ENCODE data around the gene LYZ. TPM values are rescaled to one million over a fixed set of nuclear protein-coding genes. Genes with fewer than 3 reads are reported as not detected.

The LYZ gene
- total and polyA plus RNA-seq, 2 experiments from 2014 or later, result not detected

DNA sequence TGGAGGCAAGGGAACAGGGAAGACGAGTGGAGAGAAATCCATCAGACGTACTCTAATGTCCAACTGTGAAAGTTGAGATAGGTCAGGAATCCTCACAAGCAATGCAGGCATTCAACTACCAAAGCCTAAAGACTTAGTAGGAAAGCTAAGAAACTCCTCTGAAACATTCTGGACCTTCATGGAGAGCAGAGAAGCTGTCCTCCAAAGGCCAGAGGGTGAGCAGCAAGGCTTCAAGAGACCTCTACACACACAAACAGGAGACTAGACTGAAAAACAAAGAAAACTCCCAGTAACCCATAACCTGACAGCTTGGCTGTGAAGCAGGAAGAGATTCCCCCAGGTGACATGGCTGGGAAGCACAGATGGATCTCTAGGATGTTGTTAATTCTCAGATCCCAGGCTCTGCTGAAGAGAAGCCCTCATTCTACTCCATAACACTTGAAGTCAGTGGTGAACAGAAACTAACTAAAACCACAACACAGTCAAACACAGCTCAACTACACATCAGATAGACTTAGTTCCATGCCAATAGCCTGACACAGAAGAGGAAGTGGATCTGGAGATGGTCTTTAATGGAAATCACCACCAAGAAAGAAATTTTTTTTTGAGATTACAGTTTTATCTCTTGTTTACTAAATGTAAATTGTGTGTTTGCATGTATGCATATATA, 23.2 kb upstream of the LYZ start:
- Histone ChIP-seq H3K4me2 (ENCODE audit: unreplicated experiment) (no peak overlapping the region), H4K20me1 (ENCODE audit: insufficient read depth) (no peaks in the 10 kb centered on the region), H3K27ac (no peak overlapping the region), H2AFZ (no peak overlapping the region), H3K9me3 (ENCODE audit: low read depth) (no peaks in the 10 kb centered on the region), H3K9ac (no peak overlapping the region), H3K9me2 (ENCODE audit: insufficient read depth) (no peaks in the 10 kb centered on the region), H3F3A (ENCODE audit: insufficient read depth) (no peaks in the 10 kb centered on the region), H3K4me3 (no peak overlapping the region), H3K79me2 (ENCODE audit: insufficient read depth) (no peaks in the 10 kb centered on the region), H3K36me3 (ENCODE audit: low read depth) (no peaks in the 10 kb centered on the region), H3K27me3 (replicated peaks; ENCODE audit: insufficient read depth) (peaks cover 41% of the 10 kb centered on the region), H3K4me1 (ENCODE audit: insufficient read depth) (no peaks in the 10 kb centered on the region)
- TF ChIP-seq EZH2 (IDR thresholded peaks at IDR 0.05; ENCODE audit: insufficient read depth, poor library complexity, severe bottlenecking), result no peak
- no peak for TF ChIP-seq EZH2phosphoT487 (IDR thresholded peaks at IDR 0.05; ENCODE audit: insufficient read depth, low read depth)
- in situ Hi-C loops (cut with MboI), result no loop called here
- DNase-seq, result no peak
- 6 to 10% methylated on average over 2 of the region's 2 CpGs for WGBS, 2 experiments (ENCODE audit: low coverage in 1 of 2, low lambda C conversion rate in 2 of 2, missing lambda C conversion rate in 2 of 2)

- H3K9me3 ChIP-seq (ENCODE audit: low read depth), result no peaks in the 10 kb centered on the region
- in situ Hi-C loops (cut with MboI), result no loop called here
- H3K4me3 ChIP-seq, result no peak overlapping the region
- no peaks in the 10 kb centered on the region for H3K79me2 ChIP-seq (ENCODE audit: insufficient read depth)
- WGBS, 2 experiments (ENCODE audit: low coverage in 1 of 2, low lambda C conversion rate in 2 of 2, missing lambda C conversion rate in 2 of 2), result 32 to 40% methylated on average over 3 of the region's 3 CpGs
- no peaks in the 10 kb centered on the region for H3F3A ChIP-seq (ENCODE audit: insufficient read depth)
- H3K4me1 ChIP-seq (ENCODE audit: insufficient read depth), result no peaks in the 10 kb centered on the region
- no peak for DNase-seq
- peaks cover 57% of the 10 kb centered on the region for H3K27me3 ChIP-seq (replicated peaks; ENCODE audit: insufficient read depth)
- H4K20me1 ChIP-seq (ENCODE audit: insufficient read depth), result no peaks in the 10 kb centered on the region
- H3K9ac ChIP-seq, result no peak overlapping the region
- no peaks in the 10 kb centered on the region for H3K36me3 ChIP-seq (ENCODE audit: low read depth)
- no peaks in the 10 kb centered on the region for H3K9me2 ChIP-seq (ENCODE audit: insufficient read depth)
- H2AFZ ChIP-seq, result no peak overlapping the region
- TF ChIP-seq EZH2phosphoT487 (IDR thresholded peaks at IDR 0.05; ENCODE audit: insufficient read depth, low read depth), result no peak
- TF ChIP-seq EZH2 (IDR thresholded peaks at IDR 0.05; ENCODE audit: insufficient read depth, poor library complexity, severe bottlenecking), result no peak
- no peak overlapping the region for H3K4me2 ChIP-seq (ENCODE audit: unreplicated experiment)
- H3K27ac ChIP-seq, result no peak overlapping the region
These were observed 19.8 kb upstream of the LYZ start for GRCh38 chr12:69328426-69328825.

DNA sequence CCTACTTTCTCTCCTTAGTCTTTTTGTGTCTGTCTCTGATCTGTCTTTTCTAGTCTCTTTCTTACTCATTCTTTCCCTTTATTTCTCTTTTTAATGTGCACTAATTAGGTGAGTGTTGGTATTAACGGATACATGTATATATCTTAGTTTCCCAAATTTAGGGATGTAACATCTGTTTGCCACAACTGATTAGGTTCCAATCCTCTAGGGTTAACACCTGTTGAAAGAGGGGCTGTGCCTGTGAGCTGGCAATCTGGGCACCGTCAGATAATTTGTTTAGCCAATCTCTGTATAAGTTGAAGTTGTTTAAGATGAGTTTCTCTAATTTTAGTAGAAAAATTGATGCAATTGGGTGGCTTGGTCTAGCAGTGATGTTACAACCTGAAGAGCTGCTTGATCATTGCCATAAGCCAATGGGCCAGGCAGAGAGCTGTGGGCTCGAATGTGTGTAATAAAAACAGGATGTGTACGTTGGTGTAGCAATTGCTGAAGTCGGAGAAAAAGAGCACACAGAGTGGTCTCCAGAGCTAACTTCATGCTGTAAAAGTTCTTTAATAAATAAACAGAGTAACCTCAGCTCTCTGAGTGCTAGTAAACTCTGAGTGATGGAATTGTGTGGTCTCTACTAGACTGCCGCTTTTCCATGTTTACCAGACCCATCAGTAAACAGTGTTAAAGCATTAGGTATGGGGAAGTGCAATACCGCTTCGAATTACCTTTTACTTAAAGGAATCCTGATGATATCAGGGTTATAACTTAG, 18.3 kb upstream of the LYZ start:
- Histone ChIP-seq H3K4me1 (ENCODE audit: insufficient read depth) (no peaks in the 10 kb centered on the region), H3K27me3 (replicated peaks; ENCODE audit: insufficient read depth) (peaks cover 48% of the 10 kb centered on the region), H2AFZ (no peak overlapping the region), H3K4me3 (no peak overlapping the region), H3K9me2 (ENCODE audit: insufficient read depth) (no peaks in the 10 kb centered on the region), H3K79me2 (ENCODE audit: insufficient read depth) (no peaks in the 10 kb centered on the region), H3K27ac (no peak overlapping the region), H3K9me3 (ENCODE audit: low read depth) (no peaks in the 10 kb centered on the region), H3K9ac (no peak overlapping the region), H4K20me1 (ENCODE audit: insufficient read depth) (no peaks in the 10 kb centered on the region), H3K36me3 (ENCODE audit: low read depth) (no peaks in the 10 kb centered on the region), H3K4me2 (ENCODE audit: unreplicated experiment) (no peak overlapping the region), H3F3A (ENCODE audit: insufficient read depth) (no peaks in the 10 kb centered on the region)
- in situ Hi-C loops (cut with MboI), result no loop called here
- 28 to 31% methylated on average over 8 of the region's 8 CpGs for WGBS, 2 experiments (ENCODE audit: low coverage in 1 of 2, low lambda C conversion rate in 2 of 2, missing lambda C conversion rate in 2 of 2)
- TF ChIP-seq EZH2 (IDR thresholded peaks at IDR 0.05; ENCODE audit: insufficient read depth, poor library complexity, severe bottlenecking) (no peak), EZH2phosphoT487 (IDR thresholded peaks at IDR 0.05; ENCODE audit: insufficient read depth, low read depth) (0 out of 2 replicates have a peak, but pooled peaks have one; percentile 11)
- DNase-seq, result no peak

- in situ Hi-C loops (cut with MboI), result no loop called here
- H3K4me3 ChIP-seq, result peak overlapping the region; percentile 62
- peak; percentile 28 for DNase-seq
These were observed 17.4 kb upstream of the LYZ start for GRCh38 chr12:69330475-69331473.

More at GRCh38 chr12:69330475-69331473, 17.4 kb upstream of the LYZ start:
- WGBS, 2 experiments (ENCODE audit: low coverage in 1 of 2, low lambda C conversion rate in 2 of 2, missing lambda C conversion rate in 2 of 2), result 7 to 9% methylated on average over 18 of the region's 18 CpGs
- H3K4me2 ChIP-seq (ENCODE audit: unreplicated experiment), result peak overlapping the region; percentile 81
- H3K27ac ChIP-seq, result no peak overlapping the region
- no peaks in the 10 kb centered on the region for H4K20me1 ChIP-seq (ENCODE audit: insufficient read depth)
- no peaks in the 10 kb centered on the region for H3K36me3 ChIP-seq (ENCODE audit: low read depth)
- H3K4me1 ChIP-seq (ENCODE audit: insufficient read depth), result no peaks in the 10 kb centered on the region
- no peaks in the 10 kb centered on the region for H3F3A ChIP-seq (ENCODE audit: insufficient read depth)
- H2AFZ ChIP-seq, result peak overlapping the region; percentile 73
- H3K79me2 ChIP-seq (ENCODE audit: insufficient read depth), result no peaks in the 10 kb centered on the region
- TF ChIP-seq EZH2 (IDR thresholded peaks at IDR 0.05; ENCODE audit: insufficient read depth, poor library complexity, severe bottlenecking) (no peak), EZH2phosphoT487 (IDR thresholded peaks at IDR 0.05; ENCODE audit: insufficient read depth, low read depth) (no peak)
- no peak overlapping the region for H3K9ac ChIP-seq
- no peaks in the 10 kb centered on the region for H3K9me2 ChIP-seq (ENCODE audit: insufficient read depth)
- H3K9me3 ChIP-seq (ENCODE audit: low read depth), result no peaks in the 10 kb centered on the region
- H3K27me3 ChIP-seq (replicated peaks; ENCODE audit: insufficient read depth), result peaks cover 52% of the 10 kb centered on the region
